Chondrocyte (in vitro differentiated cells): Measurements from ENCODE around the gene NAA38. TPM values are rescaled to one million over a fixed set of nuclear protein-coding genes. Genes with fewer than 3 reads are reported as not detected.
"Not testable (repeated sequence)": the region's sequence is repeated elsewhere in the genome, so short reads cannot be mapped to it uniquely, and the experiment has no call there.

Source experiments
- DNase-seq: peaks from one replicate; pipeline ENCODE4 v3.0.0; 2021; ENCODE audit warnings: mixed read lengths, low spot score
- H3K27ac Mint-ChIP-seq: one replicate; pipeline ENCODE4 v1.8.0; 2021; ENCODE audit warnings: mild to moderate bottlenecking, moderate library complexity, mixed read lengths; ENCODE audit not compliant: unreplicated experiment
- H3K27me3 Mint-ChIP-seq: 2 replicates; pipeline ENCODE4 v1.8.0; 2021; ENCODE audit warnings: low read depth, mixed read lengths
- H3K36me3 Mint-ChIP-seq: 2 replicates; pipeline ENCODE4 v1.8.0; 2021; ENCODE audit warnings: low read depth, mixed read lengths
- H3K4me1 Mint-ChIP-seq: 2 replicates; pipeline ENCODE4 v1.8.0; 2021; ENCODE audit warnings: low read depth, mild to moderate bottlenecking, mixed read lengths
- H3K4me3 Mint-ChIP-seq: one replicate; pipeline ENCODE4 v1.8.0; 2021; ENCODE audit warnings: mild to moderate bottlenecking, moderate library complexity, mixed read lengths; ENCODE audit not compliant: unreplicated experiment
- H3K9me3 Mint-ChIP-seq: 2 replicates; pipeline ENCODE4 v1.8.0; 2021; ENCODE audit warnings: low read depth, mixed read lengths
- CTCF ChIP-seq: fragments of 200-600 bp; sonication (generic); IDR thresholded peaks from 2 replicates; pipeline ENCODE4 v1.5.0; 2021; ENCODE audit warnings: antibody characterized with exemption, mild to moderate bottlenecking, moderate library complexity
- total RNA-seq: library from RNA; stranded (reverse); gene quantifications from 3 replicates; pipeline ENCODE4 v1.2.1, GENCODE V29; 2021

Gene NAA38
- total RNA-seq, 1 donor from 2014 or later: 52.9 TPM

DNA sequence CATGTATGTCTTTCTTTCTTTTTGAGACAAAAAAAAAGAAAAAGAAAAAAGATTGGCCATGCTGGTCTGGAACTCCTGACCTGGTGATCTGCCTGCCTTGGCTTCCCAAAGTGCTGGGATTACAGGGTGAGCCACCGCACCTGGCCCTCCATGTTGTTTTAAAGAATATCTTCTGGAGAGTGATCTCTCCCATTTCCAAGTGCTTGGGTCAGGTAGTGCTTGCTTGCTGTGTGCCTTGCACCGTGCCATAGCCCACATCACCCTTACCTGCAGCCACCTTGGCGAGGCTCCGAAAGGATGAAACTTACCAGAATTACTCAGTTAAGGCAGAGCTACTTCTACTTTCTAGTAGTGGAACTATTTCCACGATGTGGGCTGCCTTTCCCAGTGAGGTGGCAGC, 42.4 kb downstream of the NAA38 start:
- Mint-ChIP-seq H3K27me3 (peaks cover 20% of the 10 kb centered on the region), H3K9me3 (no peaks in the 10 kb centered on the region), H3K27ac (no peak overlapping the region), H3K36me3 (no peaks in the 10 kb centered on the region), H3K4me3 (no peak overlapping the region), H3K4me1 (no peaks in the 10 kb centered on the region)
- TF ChIP-seq CTCF: no peak
- no peak for DNase-seq

DNA sequence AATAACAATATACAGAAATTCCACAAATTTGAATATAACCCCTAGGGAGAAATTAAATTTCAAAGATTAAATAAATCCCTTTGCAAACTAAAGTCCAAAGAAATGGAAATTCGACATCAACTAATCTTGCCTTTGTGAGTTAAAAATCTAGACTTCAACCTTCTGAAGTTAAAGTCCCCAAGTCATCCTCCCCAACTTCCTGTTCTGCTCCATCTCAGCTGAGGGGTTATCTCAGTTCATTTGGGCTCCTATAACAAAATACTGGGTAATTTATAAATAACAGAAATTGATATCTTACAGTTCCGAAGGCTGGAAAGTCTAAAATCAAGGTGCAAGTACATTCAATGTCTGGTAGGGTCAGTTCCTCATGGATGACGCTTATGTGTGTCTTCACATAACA, 46.1 kb downstream of the NAA38 start:
- no peaks in the 10 kb centered on the region for H3K4me1 Mint-ChIP-seq
- no peaks in the 10 kb centered on the region for H3K36me3 Mint-ChIP-seq
- no peak overlapping the region for H3K27ac Mint-ChIP-seq
- DNase-seq: no peak
- H3K27me3 Mint-ChIP-seq: peaks cover 22% of the 10 kb centered on the region
- H3K4me3 Mint-ChIP-seq: no peak overlapping the region
- no peaks in the 10 kb centered on the region for H3K9me3 Mint-ChIP-seq
- no peak for TF ChIP-seq CTCF

DNA sequence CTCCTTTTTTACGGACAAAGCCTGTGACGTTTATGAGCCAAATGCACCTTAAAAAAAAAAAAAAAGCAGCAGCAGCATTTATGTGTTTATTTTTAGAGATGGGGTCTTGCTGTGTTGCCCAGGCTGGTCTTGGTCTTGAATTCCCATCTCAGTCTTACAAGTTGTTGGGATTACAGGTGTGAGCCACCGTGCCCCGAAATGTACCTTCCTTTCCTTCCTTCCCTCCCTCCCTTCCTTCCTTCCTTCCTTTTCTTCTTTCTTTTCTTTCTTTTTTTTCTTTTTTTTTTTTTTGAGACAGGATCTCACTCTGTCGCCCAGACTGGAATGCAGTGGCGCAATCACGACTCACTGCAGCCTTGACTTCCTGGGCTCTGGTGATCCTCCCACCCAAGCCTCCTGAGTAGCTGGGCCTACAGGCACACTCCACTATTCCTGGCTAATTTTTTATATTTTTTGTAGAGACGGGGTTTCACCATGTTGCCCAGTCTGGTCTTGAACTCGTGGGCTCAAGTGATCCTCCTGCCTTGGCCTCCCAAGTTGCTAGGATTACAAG, 47.5 kb downstream of the NAA38 start:
- not testable (repeated sequence) for H3K4me1 Mint-ChIP-seq, H3K36me3 Mint-ChIP-seq, H3K27ac Mint-ChIP-seq, DNase-seq, H3K9me3 Mint-ChIP-seq, H3K4me3 Mint-ChIP-seq
- H3K27me3 Mint-ChIP-seq: peaks cover 24% of the 10 kb centered on the region

DNA sequence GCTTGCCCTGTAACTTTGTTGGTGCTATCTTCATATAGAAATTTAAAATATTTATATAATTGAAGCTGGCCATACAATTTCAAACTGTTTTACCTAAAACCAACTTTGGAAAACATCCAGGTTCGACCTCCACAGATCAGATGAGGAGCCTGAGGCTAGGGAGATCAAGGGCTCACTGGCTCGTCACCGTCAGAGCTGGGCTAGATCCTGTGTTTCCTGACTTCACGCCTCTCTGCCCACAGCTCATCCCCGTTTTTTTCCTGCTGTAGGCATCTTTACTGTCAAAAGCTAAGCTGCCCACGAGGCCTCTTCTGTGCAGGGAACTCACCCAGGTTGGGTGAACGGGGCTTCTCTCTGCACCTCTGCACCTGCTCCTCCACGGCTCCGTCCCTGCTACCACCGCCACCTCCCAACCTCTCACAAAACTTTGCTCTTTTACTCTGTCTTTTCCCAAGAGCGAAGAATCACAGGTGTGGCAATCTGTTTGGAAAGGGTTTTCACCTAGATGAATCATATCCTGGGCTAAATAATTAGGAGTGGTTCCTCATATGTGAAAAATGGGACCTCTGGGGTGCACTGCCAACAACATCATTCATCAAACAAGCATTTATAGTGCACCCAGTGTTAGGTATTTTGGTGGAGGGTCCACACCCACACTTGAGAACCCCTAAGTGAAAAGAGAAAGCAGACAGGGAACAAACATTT, 48.1 kb downstream of the NAA38 start:
- H3K27ac Mint-ChIP-seq: no peak overlapping the region
- no peaks in the 10 kb centered on the region for H3K9me3 Mint-ChIP-seq
- DNase-seq: no peak
- no peak for TF ChIP-seq CTCF
- H3K27me3 Mint-ChIP-seq: peaks cover 25% of the 10 kb centered on the region
- no peak overlapping the region for H3K4me3 Mint-ChIP-seq
- H3K36me3 Mint-ChIP-seq: no peaks in the 10 kb centered on the region
- no peaks in the 10 kb centered on the region for H3K4me1 Mint-ChIP-seq

- no peak overlapping the region for H3K27ac Mint-ChIP-seq
- peaks cover 27% of the 10 kb centered on the region for H3K27me3 Mint-ChIP-seq
- no peaks in the 10 kb centered on the region for H3K36me3 Mint-ChIP-seq
- H3K4me1 Mint-ChIP-seq: no peaks in the 10 kb centered on the region
- DNase-seq: peak; percentile 72
- no peak for TF ChIP-seq CTCF
- no peaks in the 10 kb centered on the region for H3K9me3 Mint-ChIP-seq
- no peak overlapping the region for H3K4me3 Mint-ChIP-seq
These were observed 50.2 kb downstream of the NAA38 start for GRCh38 chr17:7807206-7807605.

Other genes starting within 250 kb of the NAA38 start
- gene FXR2, start 242.7 kb downstream of the NAA38 start, total RNA-seq: 48.4 to 53.7 TPM (median 52.5 TPM) in 3 replicates
- gene SAT2, start 229.7 kb downstream of the NAA38 start, total RNA-seq: 82.1 to 85.0 TPM (median 84.9 TPM) in 3 replicates
- 0.67 to 1.2 TPM (median 0.92 TPM) in 3 replicates for gene SHBG, start 227.4 kb downstream of the NAA38 start, total RNA-seq
- 0.77 to 2.2 TPM (median 0.90 TPM) in 3 replicates for gene ATP1B2, start 206.6 kb downstream of the NAA38 start, total RNA-seq
- gene TP53, start 170.1 kb downstream of the NAA38 start, total RNA-seq: 74.5 to 77.7 TPM (median 74.9 TPM) in 3 replicates
- gene WRAP53, start 169.1 kb downstream of the NAA38 start, total RNA-seq: 6.5 to 12.6 TPM (median 7.1 TPM) in 3 replicates
- 4.1 to 6.5 TPM (median 6.4 TPM) in 3 replicates for gene EFNB3, start 152.4 kb downstream of the NAA38 start, total RNA-seq
- not detected in 3 replicates for gene DNAH2, start 139.8 kb downstream of the NAA38 start, total RNA-seq
- gene KDM6B, start 23.3 kb downstream of the NAA38 start, total RNA-seq: 36.6 to 38.2 TPM (median 37.4 TPM) in 3 replicates
- 1.6 to 1.9 TPM (median 1.8 TPM) in 3 replicates for gene TMEM88, start 2.5 kb downstream of the NAA38 start, total RNA-seq
- gene CYB5D1, start 444 bp upstream of the NAA38 start, total RNA-seq: 6.9 to 10.5 TPM (median 8.6 TPM) in 3 replicates
- gene CHD3, start 31.2 kb upstream of the NAA38 start, total RNA-seq: 129 to 138 TPM (median 134 TPM) in 3 replicates
- gene RNF227, start 58.7 kb upstream of the NAA38 start, total RNA-seq: 1.6 to 2.2 TPM (median 1.8 TPM) in 3 replicates
- gene KCNAB3, start 72.3 kb upstream of the NAA38 start, total RNA-seq: 1.9 to 3.2 TPM (median 2.3 TPM) in 3 replicates
- gene TRAPPC1, start 74.4 kb upstream of the NAA38 start, total RNA-seq: 113 to 135 TPM (median 121 TPM) in 3 replicates
- gene CNTROB, start 74.6 kb upstream of the NAA38 start, total RNA-seq: 28.7 to 29.2 TPM (median 29.2 TPM) in 3 replicates
- not detected in 3 replicates for gene GUCY2D, start 145.1 kb upstream of the NAA38 start, total RNA-seq
- not detected in 3 replicates for gene ALOX15B, start 181.5 kb upstream of the NAA38 start, total RNA-seq
- gene ALOX12B, start 230.2 kb upstream of the NAA38 start, total RNA-seq: 0.17 TPM in 1 of 3 replicates, not detected in the others